Measurements from ENCODE around the gene ABCA13. TPM values are rescaled to one million over a fixed set of nuclear protein-coding genes. Genes with fewer than 3 reads are reported as not detected.

Gene ABCA13
- total RNA-seq, 1 donor from 2014 or later, result not detected

- TF ChIP-seq CTCF (IDR thresholded peaks at IDR 0.05; ENCODE audit: borderline replicate concordance), result no peak
- Histone ChIP-seq H3K27ac (replicated peaks) (no peak overlapping the region), H3K9me3 (replicated peaks) (no peaks in the 10 kb centered on the region), H3K36me3 (no peaks in the 10 kb centered on the region), H3K27me3 (ENCODE audit: low read depth) (no peaks in the 10 kb centered on the region), H3K4me1 (no peaks in the 10 kb centered on the region), H3K4me3 (no peak overlapping the region)
- DNase-seq, result no peak
- intact Hi-C loops (cut with micrococcal nuclease), result no loop called here
Measured at GRCh38 chr7:48621076-48621475, 449.8 kb downstream of the ABCA13 start.

GRCh38 chr7:48627164-48627563, 455.9 kb downstream of the ABCA13 start:
- TF ChIP-seq CTCF (IDR thresholded peaks at IDR 0.05; ENCODE audit: borderline replicate concordance), result no peak
- intact Hi-C loops (cut with micrococcal nuclease), result no loop called here
- no peaks in the 10 kb centered on the region for H3K36me3 ChIP-seq
- H3K27ac ChIP-seq (replicated peaks), result no peak overlapping the region
- no peak for DNase-seq
- no peaks in the 10 kb centered on the region for H3K27me3 ChIP-seq (ENCODE audit: low read depth)
- no peaks in the 10 kb centered on the region for H3K4me1 ChIP-seq
- no peaks in the 10 kb centered on the region for H3K9me3 ChIP-seq (replicated peaks)
- no peak overlapping the region for H3K4me3 ChIP-seq

GRCh38 chr7:48628793-48629349, 457.6 kb downstream of the ABCA13 start:
- Histone ChIP-seq H3K36me3 (no peaks in the 10 kb centered on the region), H3K27me3 (ENCODE audit: low read depth) (no peaks in the 10 kb centered on the region), H3K27ac (replicated peaks) (peak overlapping the region; percentile 21), H3K4me1 (no peaks in the 10 kb centered on the region), H3K4me3 (no peak overlapping the region), H3K9me3 (replicated peaks) (no peaks in the 10 kb centered on the region)
- intact Hi-C loops (cut with micrococcal nuclease), result no loop called here
- no peak for DNase-seq
- no peak for TF ChIP-seq CTCF (IDR thresholded peaks at IDR 0.05; ENCODE audit: borderline replicate concordance)

- intact Hi-C loops (cut with micrococcal nuclease), result no loop called here
- TF ChIP-seq CTCF (IDR thresholded peaks at IDR 0.05; ENCODE audit: borderline replicate concordance), result no peak
- DNase-seq, result no peak
- no peak overlapping the region for H3K27ac ChIP-seq (replicated peaks)
- no peaks in the 10 kb centered on the region for H3K27me3 ChIP-seq (ENCODE audit: low read depth)
- no peak overlapping the region for H3K4me3 ChIP-seq
- H3K36me3 ChIP-seq, result no peaks in the 10 kb centered on the region
- peaks cover 37% of the 10 kb centered on the region for H3K4me1 ChIP-seq
- no peaks in the 10 kb centered on the region for H3K9me3 ChIP-seq (replicated peaks)
Measured at GRCh38 chr7:48634116-48634632, 462.9 kb downstream of the ABCA13 start.

GRCh38 chr7:48635796-48636195, 464.5 kb downstream of the ABCA13 start:
- no peak for DNase-seq
- no peaks in the 10 kb centered on the region for H3K36me3 ChIP-seq
- peaks cover 41% of the 10 kb centered on the region for H3K4me1 ChIP-seq
- H3K27me3 ChIP-seq (ENCODE audit: low read depth), result no peaks in the 10 kb centered on the region
- intact Hi-C loops (cut with micrococcal nuclease), result no loop called here
- peak overlapping the region; percentile 68 for H3K27ac ChIP-seq (replicated peaks)
- no peak overlapping the region for H3K4me3 ChIP-seq
- no peaks in the 10 kb centered on the region for H3K9me3 ChIP-seq (replicated peaks)
- no peak for TF ChIP-seq CTCF (IDR thresholded peaks at IDR 0.05; ENCODE audit: borderline replicate concordance)

All from left ventricle myocardium inferior (tissue), 1 donor.